CD4-positive, alpha-beta memory T cell (primary cell): ENCODE results near the gene TMEM259. TPM values are rescaled to one million over a fixed set of nuclear protein-coding genes. Genes with fewer than 3 reads are reported as not detected.

Experiments
- CTCF ChIA-PET: fragments of 350-600 bp; sonication (Branson Sonifier 250); formaldehyde crosslinking; loops from one replicate; lab custom pipeline; 2021; ENCODE audit warnings: inconsistent platforms; ENCODE audit not compliant: partially characterized antibody; lab: Charles Lee
- POLR2A ChIA-PET: fragments of 350-600 bp; sonication (Branson Sonifier 250); formaldehyde crosslinking; loops from one replicate; lab custom pipeline; 2021; ENCODE audit not compliant: partially characterized antibody; lab: Charles Lee
- DNase-seq, 5 donors: peaks; one replicate each; pipeline versions ENCODE4 v3.0.0 to v3.0.0-alpha.2; 2020 to 2022; ENCODE audit warnings: mixed read lengths in 1 of 5
- H3K27ac ChIP-seq: one replicate; pipeline ENCODE4 v1.7.0; 2013; ENCODE audit warnings: low read depth, low read length
- H3K27me3 ChIP-seq: 2 replicates; pipeline ENCODE4 v1.7.0; 2013; ENCODE audit warnings: mild to moderate bottlenecking, low read length, moderate library complexity; ENCODE audit not compliant: insufficient read depth
- H3K36me3 ChIP-seq: 2 replicates; pipeline ENCODE4 v1.7.0; 2013; ENCODE audit warnings: mild to moderate bottlenecking, low read length, moderate library complexity; ENCODE audit not compliant: insufficient read depth
- H3K4me1 ChIP-seq: 2 replicates; pipeline ENCODE4 v1.7.0; 2013; ENCODE audit warnings: mild to moderate bottlenecking, low read length, moderate library complexity; ENCODE audit not compliant: insufficient read depth
- H3K4me3 ChIP-seq, 2 donors: one replicate each; pipeline ENCODE4 v1.7.0; 2013; ENCODE audit warnings: low read length in 2 of 2, mild to moderate bottlenecking in 1 of 2
- H3K9me3 ChIP-seq, 2 donors: one replicate each; pipeline ENCODE4 v1.7.0; 2013; ENCODE audit warnings: low read length in 2 of 2, control low read depth in 1 of 2; ENCODE audit not compliant: control insufficient read depth in 1 of 2
- H3K27ac Mint-ChIP-seq, 7 donors: one replicate each; pipeline ENCODE4 v1.8.0; 2020 to 2021; ENCODE audit warnings: mixed read lengths in 7 of 7, mild to moderate bottlenecking in 6 of 7, inconsistent platforms in 3 of 7, moderate library complexity in 3 of 7
- H3K27me3 Mint-ChIP-seq, 2 donors: one replicate each; pipeline ENCODE4 v1.8.0; 2020 to 2021; ENCODE audit warnings: mixed read lengths in 2 of 2
- H3K36me3 Mint-ChIP-seq, 2 donors: one replicate each; pipeline ENCODE4 v1.8.0; 2020 to 2021; ENCODE audit warnings: mixed read lengths in 2 of 2, inconsistent platforms in 1 of 2, mild to moderate bottlenecking in 1 of 2
- H3K4me1 Mint-ChIP-seq, 4 donors: one replicate each; pipeline ENCODE4 v1.8.0; 2020 to 2021; ENCODE audit warnings: mixed read lengths in 4 of 4, mild to moderate bottlenecking in 1 of 4
- H3K4me3 Mint-ChIP-seq, 8 donors: one replicate each; pipeline ENCODE4 v1.8.0; 2020 to 2021; ENCODE audit warnings: mixed read lengths in 8 of 8, mild to moderate bottlenecking in 7 of 8, moderate library complexity in 6 of 8, inconsistent platforms in 3 of 8
- H3K9me3 Mint-ChIP-seq, 8 donors: one replicate each; pipeline ENCODE4 v1.8.0; 2020 to 2021; ENCODE audit warnings: mixed read lengths in 8 of 8, mild to moderate bottlenecking in 5 of 8, inconsistent platforms in 3 of 8, moderate library complexity in 1 of 8
- intact Hi-C: fragments of 100-400 bp; cut with micrococcal nuclease; formaldehyde crosslinking; loops from one replicate; pipeline ENCODE4 v1.15.1; 2023
- polyA plus RNA-seq, 2 donors: library from polyadenylated mRNA; unstranded; fragments of 300-500 nt; fragmentation: Illumina TruSeq; gene quantifications; one replicate each; pipeline ENCODE4 v1.2.3, GENCODE V29; 2021
- total RNA-seq, 2 experiments: library from RNA; stranded (reverse); gene quantifications; one replicate each; pipeline ENCODE4 v1.2.3, GENCODE V29; 2021

The TMEM259 gene
- total and polyA plus RNA-seq, 4 experiments from 2014 or later: 40.5 to 329 (median 196) TPM

- POLR2A ChIA-PET: interaction anchor here (10.8 to 21.2 kb wide), 3 partner anchors 12 to 58 kb away, joined by 146 to 1029 read pairs (median 562); partner anchors contain the start of genes ABCA7, ARHGAP45 and CNN2
- Mint-ChIP-seq H3K9me3 (peaks cover 0 to 9% (median 0%) of the 10 kb centered on the region in 8 donors), H3K36me3 (peaks cover 0 to 18% of the 10 kb centered on the region in 2 donors), H3K27me3 (peaks cover 0 to 6% of the 10 kb centered on the region in 2 donors), H3K4me1 (peaks cover 19 to 60% (median 39%) of the 10 kb centered on the region in 4 donors), H3K4me3 (peak overlapping the region in 5 of 8 donors; percentile 6 to 92 (median 52)), H3K27ac (peak overlapping the region in 2 of 7 donors; percentile 42 to 79)
- Histone ChIP-seq H3K27ac (peak overlapping the region; percentile 33), H3K4me3 (no peak overlapping the region), H3K9me3 (no peaks in the 10 kb centered on the region), H3K4me1 (peaks cover 60% of the 10 kb centered on the region), H3K36me3 (peaks cover 13% of the 10 kb centered on the region), H3K27me3 (no peaks in the 10 kb centered on the region)
- DNase-seq: no peak
- CTCF ChIA-PET: no interaction called here
- intact Hi-C loops: no loop called here
These were observed 3.0 kb downstream of the TMEM259 start for GRCh38 chr19:1017906-1018305.

- no peaks in the 10 kb centered on the region for H3K9me3 ChIP-seq
- peak overlapping the region; percentile 20 to 74 (median 59) for H3K4me3 Mint-ChIP-seq
- intact Hi-C loops: no loop called here
- H3K27me3 ChIP-seq: no peaks in the 10 kb centered on the region
- POLR2A ChIA-PET: interaction anchor here (0.7 to 21.2 kb wide), 6 partner anchors 10 to 252 kb away, joined by 3 to 1029 read pairs (median 76); partner anchors contain the start of genes ABCA7, ARHGAP45, CIRBP and CNN2
- no peak for DNase-seq
- peaks cover 60% of the 10 kb centered on the region for H3K4me1 ChIP-seq
- CTCF ChIA-PET: no interaction called here
- peak overlapping the region; percentile 33 for H3K27ac ChIP-seq
- H3K9me3 Mint-ChIP-seq: peaks cover 0 to 9% (median 0%) of the 10 kb centered on the region in 8 donors
- H3K4me3 ChIP-seq: no peak overlapping the region
- peaks cover 16% of the 10 kb centered on the region for H3K36me3 ChIP-seq
- peaks cover 0 to 6% of the 10 kb centered on the region in 2 donors for H3K27me3 Mint-ChIP-seq
- H3K36me3 Mint-ChIP-seq: peaks cover 0 to 18% of the 10 kb centered on the region in 2 donors
- H3K4me1 Mint-ChIP-seq: peaks cover 19 to 60% (median 37%) of the 10 kb centered on the region in 4 donors
- peak overlapping the region in 6 of 7 donors; percentile 42 to 85 (median 71) for H3K27ac Mint-ChIP-seq
These were observed 3.6 kb downstream of the TMEM259 start for GRCh38 chr19:1017115-1017905.

- ChIA-PET CTCF (interaction anchor here (1.1 kb wide), 1 partner anchor 16 kb away, joined by 3 read pairs; no protein-coding TSS in a partner anchor), POLR2A (interaction anchor here (0.7 to 21.2 kb wide), 6 partner anchors 10 to 252 kb away, joined by 3 to 1029 read pairs (median 4); partner anchors contain the start of genes ARHGAP45, CIRBP and CNN2)
- DNase-seq: no peak
- no peaks in the 10 kb centered on the region for H3K9me3 ChIP-seq
- peaks cover 0 to 8% (median 0%) of the 10 kb centered on the region in 8 donors for H3K9me3 Mint-ChIP-seq
- H3K27me3 ChIP-seq: no peaks in the 10 kb centered on the region
- H3K4me1 ChIP-seq: peaks cover 55% of the 10 kb centered on the region
- H3K4me3 ChIP-seq: no peak overlapping the region
- H3K27me3 Mint-ChIP-seq: peaks cover 0 to 6% of the 10 kb centered on the region in 2 donors
- H3K27ac Mint-ChIP-seq: peak overlapping the region in 6 of 7 donors; percentile 25 to 85 (median 68)
- H3K27ac ChIP-seq: no peak overlapping the region
- H3K4me3 Mint-ChIP-seq: peak overlapping the region in 7 of 8 donors; percentile 27 to 74 (median 61)
- peaks cover 0 to 18% of the 10 kb centered on the region in 2 donors for H3K36me3 Mint-ChIP-seq
- peaks cover 18 to 58% (median 34%) of the 10 kb centered on the region in 4 donors for H3K4me1 Mint-ChIP-seq
- peaks cover 21% of the 10 kb centered on the region for H3K36me3 ChIP-seq
- intact Hi-C loops: no loop called here
These were observed 4.2 kb downstream of the TMEM259 start for GRCh38 chr19:1016647-1017114.

- Mint-ChIP-seq H3K36me3 (peaks cover 0 to 12% of the 10 kb centered on the region in 2 donors), H3K4me1 (peaks cover 14 to 51% (median 28%) of the 10 kb centered on the region in 4 donors), H3K4me3 (peak overlapping the region in 5 of 8 donors; percentile 27 to 74 (median 42)), H3K27ac (peak overlapping the region in 1 of 7 donors; percentile 25), H3K27me3 (no peaks in the 10 kb centered on the region), H3K9me3 (peaks cover 0 to 1% (median 0%) of the 10 kb centered on the region in 8 donors)
- H3K36me3 ChIP-seq: peaks cover 21% of the 10 kb centered on the region
- H3K4me3 ChIP-seq: no peak overlapping the region
- DNase-seq: no peak
- intact Hi-C loops: no loop called here
- H3K9me3 ChIP-seq: no peaks in the 10 kb centered on the region
- H3K4me1 ChIP-seq: peaks cover 49% of the 10 kb centered on the region
- ChIA-PET CTCF (interaction anchor here (1.1 kb wide), 1 partner anchor 17 kb away, joined by 3 read pairs; no protein-coding TSS in a partner anchor), POLR2A (interaction anchor here (0.7 to 21.2 kb wide), 6 partner anchors 11 to 253 kb away, joined by 3 to 1029 read pairs (median 4); partner anchors contain the start of genes ARHGAP45, CIRBP and CNN2)
- no peaks in the 10 kb centered on the region for H3K27me3 ChIP-seq
- H3K27ac ChIP-seq: no peak overlapping the region
These were observed 4.9 kb downstream of the TMEM259 start for GRCh38 chr19:1015782-1016646.

GRCh38 chr19:1015061-1015781 lies 5.7 kb downstream of the TMEM259 start:
- intact Hi-C loops: no loop called here
- H3K4me1 ChIP-seq: peaks cover 49% of the 10 kb centered on the region
- H3K9me3 ChIP-seq: no peaks in the 10 kb centered on the region
- H3K27me3 Mint-ChIP-seq: no peaks in the 10 kb centered on the region
- no peak for DNase-seq
- CTCF ChIA-PET: interaction anchor here (1.1 to 1.9 kb wide), 2 partner anchors 11 to 18 kb away, joined by 3 to 6 read pairs; partner anchors contain the start of gene CNN2
- POLR2A ChIA-PET: interaction anchor here (1.1 to 21.2 kb wide), 5 partner anchors 10 to 60 kb away, joined by 3 to 1029 read pairs (median 5); partner anchors contain the start of genes ARHGAP45 and CNN2
- peak overlapping the region in 1 of 7 donors; percentile 83 for H3K27ac Mint-ChIP-seq
- H3K4me1 Mint-ChIP-seq: peaks cover 14 to 47% (median 28%) of the 10 kb centered on the region in 4 donors
- no peaks in the 10 kb centered on the region for H3K27me3 ChIP-seq
- H3K27ac ChIP-seq: no peak overlapping the region
- no peak overlapping the region for H3K4me3 Mint-ChIP-seq
- H3K36me3 Mint-ChIP-seq: peaks cover 0 to 8% of the 10 kb centered on the region in 2 donors
- H3K4me3 ChIP-seq: no peak overlapping the region
- H3K36me3 ChIP-seq: peaks cover 21% of the 10 kb centered on the region
- peaks cover 0 to 1% (median 0%) of the 10 kb centered on the region in 8 donors for H3K9me3 Mint-ChIP-seq
